ENCODE data around the gene H3-3A.

Gene H3-3A

GRCh38 chr1:226100436-226101391 lies 38.2 kb downstream of the H3-3A start:
- Histone ChIP-seq H3K9me3 (ENCODE audit: control insufficient read depth, low read length) (no peaks in the 10 kb centered on the region), H3K4me1 (ENCODE audit: control insufficient read depth, insufficient read depth, low read length, poor library complexity, severe bottlenecking) (peaks cover 11% of the 10 kb centered on the region), H3K4me3 (ENCODE audit: extremely low read depth, insufficient read depth, low read length, poor library complexity, severe bottlenecking) (peak overlapping the region; percentile 17), H3K36me3 (ENCODE audit: control insufficient read depth, insufficient read depth, low read length) (no peaks in the 10 kb centered on the region), H3K27ac (ENCODE audit: low read depth, low read length, severe bottlenecking) (no peak overlapping the region)
- WGBS, 2 experiments (ENCODE audit: insufficient coverage in 2 of 2) = 24 to 40% methylated on average over 13 to 14 of the region's 32 CpGs

- H3K4me1 ChIP-seq (ENCODE audit: control insufficient read depth, insufficient read depth, low read length, poor library complexity, severe bottlenecking) = peaks cover 11% of the 10 kb centered on the region
- WGBS, 2 experiments (ENCODE audit: insufficient coverage in 2 of 2) = 64 to 67% methylated on average over 8 of the region's 8 CpGs
- no peaks in the 10 kb centered on the region for H3K36me3 ChIP-seq (ENCODE audit: control insufficient read depth, insufficient read depth, low read length)
- no peak overlapping the region for H3K4me3 ChIP-seq (ENCODE audit: extremely low read depth, insufficient read depth, low read length, poor library complexity, severe bottlenecking)
- H3K9me3 ChIP-seq (ENCODE audit: control insufficient read depth, low read length) = no peaks in the 10 kb centered on the region
- no peak overlapping the region for H3K27ac ChIP-seq (ENCODE audit: low read depth, low read length, severe bottlenecking)
Measured at GRCh38 chr1:226104671-226105121, 42.2 kb downstream of the H3-3A start.

GRCh38 chr1:226107471-226108460 lies 45.2 kb downstream of the H3-3A start:
- Histone ChIP-seq H3K36me3 (ENCODE audit: control insufficient read depth, insufficient read depth, low read length) (no peaks in the 10 kb centered on the region), H3K9me3 (ENCODE audit: control insufficient read depth, low read length) (no peaks in the 10 kb centered on the region), H3K27ac (ENCODE audit: low read depth, low read length, severe bottlenecking) (no peak overlapping the region), H3K4me1 (ENCODE audit: control insufficient read depth, insufficient read depth, low read length, poor library complexity, severe bottlenecking) (peaks cover 13% of the 10 kb centered on the region), H3K4me3 (ENCODE audit: extremely low read depth, insufficient read depth, low read length, poor library complexity, severe bottlenecking) (no peak overlapping the region)
- WGBS, 2 experiments (ENCODE audit: insufficient coverage in 2 of 2) = 63 to 88% methylated on average over 1 to 2 of the region's 3 CpGs

- Histone ChIP-seq H3K27ac (ENCODE audit: low read depth, low read length, severe bottlenecking) (peak overlapping the region; percentile 64), H3K4me1 (ENCODE audit: control insufficient read depth, insufficient read depth, low read length, poor library complexity, severe bottlenecking) (peaks cover 13% of the 10 kb centered on the region), H3K9me3 (ENCODE audit: control insufficient read depth, low read length) (no peaks in the 10 kb centered on the region), H3K4me3 (ENCODE audit: extremely low read depth, insufficient read depth, low read length, poor library complexity, severe bottlenecking) (peak overlapping the region; percentile 64), H3K36me3 (ENCODE audit: control insufficient read depth, insufficient read depth, low read length) (no peaks in the 10 kb centered on the region)
- 12 to 24% methylated on average over 17 to 20 of the region's 23 CpGs for WGBS, 2 experiments (ENCODE audit: insufficient coverage in 2 of 2)
Measured at GRCh38 chr1:226108935-226109828, 46.7 kb downstream of the H3-3A start.

GRCh38 chr1:226109829-226110248 lies 47.3 kb downstream of the H3-3A start:
- Histone ChIP-seq H3K4me3 (ENCODE audit: extremely low read depth, insufficient read depth, low read length, poor library complexity, severe bottlenecking) (peak overlapping the region; percentile 64), H3K36me3 (ENCODE audit: control insufficient read depth, insufficient read depth, low read length) (no peaks in the 10 kb centered on the region), H3K4me1 (ENCODE audit: control insufficient read depth, insufficient read depth, low read length, poor library complexity, severe bottlenecking) (peaks cover 11% of the 10 kb centered on the region), H3K9me3 (ENCODE audit: control insufficient read depth, low read length) (no peaks in the 10 kb centered on the region), H3K27ac (ENCODE audit: low read depth, low read length, severe bottlenecking) (peak overlapping the region; percentile 75)
- WGBS, 2 experiments (ENCODE audit: insufficient coverage in 2 of 2) = 0% methylated on average over 40 to 43 of the region's 57 CpGs

GRCh38 chr1:226110249-226111097 lies 48.0 kb downstream of the H3-3A start:
- Histone ChIP-seq H3K27ac (ENCODE audit: low read depth, low read length, severe bottlenecking) (peak overlapping the region; percentile 75), H3K4me1 (ENCODE audit: control insufficient read depth, insufficient read depth, low read length, poor library complexity, severe bottlenecking) (peaks cover 8% of the 10 kb centered on the region), H3K9me3 (ENCODE audit: control insufficient read depth, low read length) (no peaks in the 10 kb centered on the region), H3K36me3 (ENCODE audit: control insufficient read depth, insufficient read depth, low read length) (no peaks in the 10 kb centered on the region), H3K4me3 (ENCODE audit: extremely low read depth, insufficient read depth, low read length, poor library complexity, severe bottlenecking) (peak overlapping the region; percentile 64)
- 1% methylated on average over 39 to 63 of the region's 73 CpGs for WGBS, 2 experiments (ENCODE audit: insufficient coverage in 2 of 2)

- Histone ChIP-seq H3K9me3 (ENCODE audit: control insufficient read depth, low read length) (no peaks in the 10 kb centered on the region), H3K27ac (ENCODE audit: low read depth, low read length, severe bottlenecking) (peak overlapping the region; percentile 75), H3K4me3 (ENCODE audit: extremely low read depth, insufficient read depth, low read length, poor library complexity, severe bottlenecking) (peak overlapping the region; percentile 64), H3K4me1 (ENCODE audit: control insufficient read depth, insufficient read depth, low read length, poor library complexity, severe bottlenecking) (peaks cover 8% of the 10 kb centered on the region), H3K36me3 (ENCODE audit: control insufficient read depth, insufficient read depth, low read length) (no peaks in the 10 kb centered on the region)
- WGBS, 2 experiments (ENCODE audit: insufficient coverage in 2 of 2) = 50 to 56% methylated on average over 10 to 11 of the region's 11 CpGs
Measured at GRCh38 chr1:226111098-226111882, 48.8 kb downstream of the H3-3A start.

GRCh38 chr1:226111883-226112261 lies 49.4 kb downstream of the H3-3A start:
- Histone ChIP-seq H3K4me1 (ENCODE audit: control insufficient read depth, insufficient read depth, low read length, poor library complexity, severe bottlenecking) (peaks cover 8% of the 10 kb centered on the region), H3K27ac (ENCODE audit: low read depth, low read length, severe bottlenecking) (no peak overlapping the region), H3K36me3 (ENCODE audit: control insufficient read depth, insufficient read depth, low read length) (no peaks in the 10 kb centered on the region), H3K9me3 (ENCODE audit: control insufficient read depth, low read length) (no peaks in the 10 kb centered on the region), H3K4me3 (ENCODE audit: extremely low read depth, insufficient read depth, low read length, poor library complexity, severe bottlenecking) (no peak overlapping the region)
- WGBS, 2 experiments (ENCODE audit: insufficient coverage in 2 of 2) = 61 to 65% methylated on average over 7 of the region's 7 CpGs

GRCh38 chr1:226112626-226113025 lies 50.1 kb downstream of the H3-3A start:
- Histone ChIP-seq H3K36me3 (ENCODE audit: control insufficient read depth, insufficient read depth, low read length) (no peaks in the 10 kb centered on the region), H3K4me1 (ENCODE audit: control insufficient read depth, insufficient read depth, low read length, poor library complexity, severe bottlenecking) (peaks cover 8% of the 10 kb centered on the region), H3K9me3 (ENCODE audit: control insufficient read depth, low read length) (no peaks in the 10 kb centered on the region), H3K27ac (ENCODE audit: low read depth, low read length, severe bottlenecking) (no peak overlapping the region), H3K4me3 (ENCODE audit: extremely low read depth, insufficient read depth, low read length, poor library complexity, severe bottlenecking) (no peak overlapping the region)
- WGBS, 2 experiments (ENCODE audit: insufficient coverage in 2 of 2) = 20 to 63% methylated on average over 1 to 2 of the region's 3 CpGs
